Glomerular visceral epithelial cell (primary cell): ENCODE results near the gene KRTAP3-1.

ENCODE experiments used
- DNase-seq: peaks from one replicate; pipeline ENCODE4 v3.0.0-alpha.2; 2016; ENCODE audit errors: extremely low spot score

KRTAP3-1 gene

DNA sequence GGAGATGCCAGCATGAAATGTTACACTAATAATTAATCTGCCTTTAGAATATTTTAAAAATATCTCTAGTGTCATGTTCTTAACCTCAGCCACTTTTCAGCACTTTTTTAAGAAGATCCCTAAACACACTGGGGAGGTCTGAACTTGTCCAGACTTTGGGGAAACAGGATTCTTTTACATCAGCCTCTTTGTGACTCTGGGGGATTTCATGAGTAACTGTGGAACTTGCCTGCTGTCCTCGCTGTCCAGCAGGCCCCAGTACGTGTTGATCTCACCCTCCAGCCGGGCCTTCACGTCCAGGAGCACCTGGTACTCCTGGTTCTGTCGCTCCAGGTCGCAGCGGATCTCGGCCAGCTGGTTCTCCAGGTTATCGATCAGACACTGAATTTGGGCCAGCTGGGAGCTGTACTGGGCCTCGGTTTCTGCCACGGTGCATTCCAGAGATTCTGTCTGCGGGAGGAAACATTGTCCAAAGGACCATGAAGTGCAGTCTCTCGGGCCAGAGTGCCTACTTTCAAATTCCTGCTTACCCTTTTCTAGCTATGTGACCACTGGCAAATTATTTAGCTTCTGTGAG is 30.3 kb downstream of the KRTAP3-1 start:
- no peak for DNase-seq

DNA sequence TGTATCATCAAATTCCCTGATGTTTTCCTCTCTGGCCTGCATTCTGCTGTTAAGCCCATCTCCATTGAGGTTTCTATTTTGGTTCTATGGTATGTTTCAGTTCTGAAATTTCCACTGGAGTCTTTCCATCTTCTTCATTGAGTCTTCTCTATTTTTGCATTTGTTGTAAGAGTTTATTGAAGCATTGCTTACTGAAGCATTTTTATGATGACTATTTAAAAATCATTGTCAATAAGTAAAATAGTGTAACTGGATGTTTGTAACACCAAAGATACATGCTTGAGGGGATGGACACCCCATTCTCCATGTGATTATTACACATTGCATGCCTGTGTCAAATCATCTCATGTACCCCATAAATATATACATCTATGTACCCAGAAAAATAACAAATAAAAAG is 33.4 kb downstream of the KRTAP3-1 start:
- no peak for DNase-seq

DNA sequence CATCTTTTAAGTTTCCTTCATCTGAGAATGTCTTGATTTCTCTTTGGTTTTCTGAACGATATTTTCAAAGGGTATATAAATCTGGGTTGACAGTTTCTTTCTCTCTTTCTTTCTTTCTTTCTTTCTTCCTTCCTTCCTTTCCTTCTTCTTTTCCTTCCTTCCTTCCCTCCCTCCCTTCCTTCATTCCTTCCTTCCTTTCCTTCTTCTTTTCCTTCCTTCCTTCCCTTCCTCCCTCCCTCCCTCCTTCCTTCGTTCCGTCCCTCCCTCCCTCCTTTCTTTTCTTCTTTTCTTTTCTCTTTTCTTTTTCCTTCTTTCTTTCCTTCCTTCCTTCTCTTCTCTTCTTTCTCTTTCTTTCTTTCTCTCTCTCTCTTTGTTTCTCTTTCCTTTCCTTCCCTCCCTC is 34.6 kb downstream of the KRTAP3-1 start:
- DNase-seq = no peak

DNA sequence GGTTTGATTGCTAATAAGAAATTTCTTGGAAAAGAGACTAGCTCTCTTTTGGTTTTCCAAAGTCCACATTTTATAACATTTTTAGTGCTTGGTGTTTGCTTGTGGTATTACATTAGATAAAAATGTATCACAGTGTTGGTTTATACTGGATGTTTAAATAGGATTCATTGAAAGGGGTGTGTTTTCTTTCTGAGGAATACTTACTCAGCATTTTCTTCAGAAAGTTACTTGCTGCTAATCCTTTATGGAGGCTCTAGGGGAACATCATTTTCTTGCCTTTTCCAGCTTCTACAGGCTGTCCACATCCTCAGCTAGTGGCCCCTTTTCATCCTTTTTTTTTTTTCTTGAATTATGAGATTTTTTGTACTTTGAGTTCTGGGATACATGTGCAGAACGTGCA is 41.3 kb downstream of the KRTAP3-1 start:
- DNase-seq = no peak

DNA sequence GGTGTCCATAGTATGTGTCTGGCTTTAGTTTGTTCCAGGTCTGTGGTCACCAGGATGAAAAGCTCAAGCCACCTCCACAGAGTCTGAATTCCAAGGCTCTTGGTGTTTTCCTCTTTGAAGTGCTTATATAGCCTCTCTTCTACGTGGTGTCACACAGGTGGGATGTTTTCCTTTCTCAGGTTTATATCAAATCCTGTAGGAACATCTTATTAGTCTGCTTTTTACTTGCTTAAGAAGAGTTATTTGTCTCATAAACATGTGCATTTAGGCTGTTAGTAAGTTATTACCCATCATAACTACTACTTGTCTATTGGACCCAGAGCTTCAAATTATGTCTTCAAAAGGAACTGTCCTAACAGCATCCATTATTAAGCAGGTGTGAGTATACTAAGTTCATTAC is 42.1 kb downstream of the KRTAP3-1 start, which contains the start of gene KRT39:
KRT39 (minus strand) TSS at position 101 of the 400 bp plus-strand sequence; CDS start at position 9, 92 bp downstream.
- no peak for DNase-seq

DNA sequence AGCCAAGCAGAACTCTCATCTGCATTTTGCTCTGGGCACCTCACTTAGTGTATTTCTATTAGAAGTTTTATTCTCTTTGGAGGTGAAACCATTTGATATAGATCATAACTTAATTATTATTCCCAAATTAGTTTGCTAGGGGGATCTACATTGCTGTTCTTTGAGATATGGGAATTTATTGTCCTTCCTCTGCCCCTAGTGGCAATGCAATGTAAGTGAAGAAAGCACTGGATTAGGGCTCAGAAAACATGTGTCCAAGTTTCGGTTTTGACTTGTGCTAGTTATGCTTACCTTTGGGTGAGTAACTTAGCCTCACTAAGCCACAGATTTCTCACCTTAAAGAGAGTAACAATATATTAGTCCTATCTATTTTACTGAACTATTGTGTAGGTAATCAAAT is 45.1 kb downstream of the KRTAP3-1 start:
- DNase-seq = no peak

DNA sequence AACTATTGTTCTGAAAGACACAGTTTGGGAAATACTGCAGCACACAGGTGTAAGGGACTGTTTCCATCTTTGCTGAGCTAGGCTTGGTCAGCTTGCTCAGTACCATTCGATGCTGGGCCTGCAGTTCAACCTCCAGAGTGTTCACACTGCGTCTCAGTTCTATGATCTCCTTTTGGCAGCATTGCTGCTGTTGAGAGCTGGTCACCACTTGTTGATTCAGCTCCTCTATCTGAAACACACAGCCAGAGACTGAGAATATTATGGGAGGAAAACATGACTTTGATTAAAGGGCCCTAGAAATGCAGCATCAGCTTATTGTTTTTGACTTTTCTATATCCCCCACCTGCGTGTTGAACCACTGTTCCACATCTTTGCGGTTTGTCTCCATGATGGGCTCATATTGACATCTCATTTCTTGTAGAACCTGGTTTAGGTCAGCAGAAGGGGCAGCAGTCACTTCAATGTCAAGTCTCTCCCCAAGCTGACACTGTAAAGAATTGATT is 46.8 kb downstream of the KRTAP3-1 start:
- DNase-seq = no peak

DNA sequence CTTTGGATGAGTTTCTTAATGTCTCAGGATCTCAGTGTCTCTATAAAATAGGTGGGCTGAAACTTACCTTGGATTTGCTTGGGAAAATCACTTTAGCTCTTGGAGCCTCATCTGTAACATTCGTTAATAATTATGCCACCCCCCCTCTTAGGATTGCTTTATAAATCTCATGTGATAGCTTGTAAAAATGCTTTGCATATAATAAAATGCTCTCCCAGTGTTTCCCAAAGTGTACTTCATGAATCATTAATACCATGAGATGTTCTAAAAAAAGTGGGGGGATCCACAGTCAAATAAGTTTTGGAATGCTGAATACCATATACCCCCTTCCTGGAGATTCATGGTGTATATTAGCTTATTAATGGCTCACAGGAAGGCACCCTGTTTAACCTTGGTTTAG is 47.3 kb downstream of the KRTAP3-1 start:
- DNase-seq = no peak

DNA sequence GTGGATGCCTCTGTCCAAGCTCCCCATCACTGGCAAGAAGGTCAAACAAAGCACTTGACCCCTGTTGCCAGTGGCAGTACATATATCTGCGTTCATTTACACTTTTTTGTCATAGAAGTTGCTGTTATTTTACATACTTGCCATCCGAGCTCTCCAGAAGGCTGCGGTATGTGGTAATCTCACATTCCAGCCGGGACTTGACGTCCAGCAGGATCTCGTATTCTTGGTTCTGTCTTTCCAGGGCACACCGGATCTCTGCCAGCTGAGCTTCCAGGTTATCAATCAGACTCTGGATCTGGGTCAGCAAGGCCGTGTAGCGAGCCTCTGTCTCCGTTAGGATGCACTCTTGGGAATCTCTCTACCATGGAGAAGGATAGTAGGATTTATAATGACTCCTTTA is 48.8 kb downstream of the KRTAP3-1 start:
- no peak for DNase-seq
